ENCODE measurements around the gene RMRP.
"Not testable (repeated sequence)": the region's sequence is repeated elsewhere in the genome, so short reads cannot be mapped to it uniquely, and the experiment has no call there.

RMRP gene

GRCh38 chr9:35664531-35665470 lies 7.0 kb upstream of the RMRP start, which contains the start of gene ARHGEF39:
Gene ARHGEF39 (minus strand): TSS chr9:35665195. CDS start chr9:35665169, 26 bp downstream.
- peak; percentile 83 for DNase-seq

GRCh38 chr9:35662437-35662836 lies 4.6 kb upstream of the RMRP start:
- no peak for DNase-seq

GRCh38 chr9:35661756-35662350 lies 4.0 kb upstream of the RMRP start:
- no peak for DNase-seq

GRCh38 chr9:35660966-35661415 lies 3.2 kb upstream of the RMRP start:
- DNase-seq: no peak

GRCh38 chr9:35659340-35659739 lies 1.5 kb upstream of the RMRP start:
- DNase-seq: no peak

GRCh38 chr9:35658968-35659220 lies 1.1 kb upstream of the RMRP start:
- DNase-seq: no peak

GRCh38 chr9:35658137-35658967 lies 533 bp upstream of the RMRP start, which contains the start of gene CCDC107:
Gene CCDC107 (plus strand): TSS chr9:35658292. CDS start chr9:35658380, 88 bp downstream.
- peak; percentile 84 for DNase-seq

- no peak for DNase-seq
Measured at GRCh38 chr9:35656831-35657545, 831 bp downstream of the RMRP start.

GRCh38 chr9:35656348-35656747 lies 1.5 kb downstream of the RMRP start:
- no peak for DNase-seq

- no peak for DNase-seq
Measured at GRCh38 chr9:35653611-35654010, 4.2 kb downstream of the RMRP start.

- no peak for DNase-seq
Measured at GRCh38 chr9:35652829-35653209, 5.0 kb downstream of the RMRP start.

GRCh38 chr9:35651956-35652828 lies 5.6 kb downstream of the RMRP start:
- no peak for DNase-seq

GRCh38 chr9:35650341-35651158 lies 7.3 kb downstream of the RMRP start, which contains the start of gene SIT1:
Gene SIT1 (minus strand): TSS chr9:35650931. CDS start chr9:35650853, 78 bp downstream.
- DNase-seq: peak; percentile 56

- DNase-seq: peak; percentile 58
Measured at GRCh38 chr9:35649431-35650340, 8.1 kb downstream of the RMRP start.

- DNase-seq: peak; percentile 95
Measured at GRCh38 chr9:35646533-35647265, 11.1 kb downstream of the RMRP start.

- DNase-seq: no peak
Measured at GRCh38 chr9:35646153-35646532, 11.7 kb downstream of the RMRP start.

GRCh38 chr9:35645736-35646135 lies 12.1 kb downstream of the RMRP start:
- not testable (repeated sequence) for DNase-seq

- DNase-seq: no peak
Measured at GRCh38 chr9:35643046-35643445, 14.8 kb downstream of the RMRP start.

GRCh38 chr9:35641478-35641877 lies 16.3 kb downstream of the RMRP start:
- not testable (repeated sequence) for DNase-seq

All from activated CD4-positive, alpha-beta T cell treated with anti-CD3 and anti-CD28 coated beads for 48 hours (primary cell).